Measurements from ENCODE around the gene BATF.

The BATF gene

GRCh38 chr14:75577090-75577489 lies 54.8 kb downstream of the BATF start:
- H3K27me3 ChIP-seq (ENCODE audit: insufficient read depth, poor library complexity, severe bottlenecking) = no peaks in the 10 kb centered on the region
- TF ChIP-seq, protein P1, sequence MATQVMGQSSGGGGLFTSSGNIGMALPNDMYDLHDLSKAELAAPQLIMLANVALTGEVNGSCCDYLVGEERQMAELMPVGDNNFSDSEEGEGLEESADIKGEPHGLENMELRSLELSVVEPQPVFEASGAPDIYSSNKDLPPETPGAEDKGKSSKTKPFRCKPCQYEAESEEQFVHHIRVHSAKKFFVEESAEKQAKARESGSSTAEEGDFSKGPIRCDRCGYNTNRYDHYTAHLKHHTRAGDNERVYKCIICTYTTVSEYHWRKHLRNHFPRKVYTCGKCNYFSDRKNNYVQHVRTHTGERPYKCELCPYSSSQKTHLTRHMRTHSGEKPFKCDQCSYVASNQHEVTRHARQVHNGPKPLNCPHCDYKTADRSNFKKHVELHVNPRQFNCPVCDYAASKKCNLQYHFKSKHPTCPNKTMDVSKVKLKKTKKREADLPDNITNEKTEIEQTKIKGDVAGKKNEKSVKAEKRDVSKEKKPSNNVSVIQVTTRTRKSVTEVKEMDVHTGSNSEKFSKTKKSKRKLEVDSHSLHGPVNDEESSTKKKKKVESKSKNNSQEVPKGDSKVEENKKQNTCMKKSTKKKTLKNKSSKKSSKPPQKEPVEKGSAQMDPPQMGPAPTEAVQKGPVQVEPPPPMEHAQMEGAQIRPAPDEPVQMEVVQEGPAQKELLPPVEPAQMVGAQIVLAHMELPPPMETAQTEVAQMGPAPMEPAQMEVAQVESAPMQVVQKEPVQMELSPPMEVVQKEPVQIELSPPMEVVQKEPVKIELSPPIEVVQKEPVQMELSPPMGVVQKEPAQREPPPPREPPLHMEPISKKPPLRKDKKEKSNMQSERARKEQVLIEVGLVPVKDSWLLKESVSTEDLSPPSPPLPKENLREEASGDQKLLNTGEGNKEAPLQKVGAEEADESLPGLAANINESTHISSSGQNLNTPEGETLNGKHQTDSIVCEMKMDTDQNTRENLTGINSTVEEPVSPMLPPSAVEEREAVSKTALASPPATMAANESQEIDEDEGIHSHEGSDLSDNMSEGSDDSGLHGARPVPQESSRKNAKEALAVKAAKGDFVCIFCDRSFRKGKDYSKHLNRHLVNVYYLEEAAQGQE (IDR thresholded peaks at IDR 0.05; ENCODE audit: insufficient replicate concordance, low read depth) = no peak
- TF ChIP-seq POLR2AphosphoS5 (IDR thresholded peaks at IDR 0.05; ENCODE audit: low read depth) (no peak), GABPA (IDR thresholded peaks at IDR 0.05; ENCODE audit: low read depth) (no peak), CTCF (IDR thresholded peaks at IDR 0.05; ENCODE audit: insufficient read depth, low read length) (no peak), SPI1 (IDR thresholded peaks at IDR 0.05; ENCODE audit: borderline replicate concordance, low read depth) (no peak)
- no peak overlapping the region for H3K27ac ChIP-seq (replicated peaks)
- no peak overlapping the region for H3K4me3 ChIP-seq (replicated peaks; ENCODE audit: insufficient read depth, low read length)
- no peak for DNase-seq (ENCODE audit: low read depth in 1 of 2, low spot score in 1 of 2)

DNA sequence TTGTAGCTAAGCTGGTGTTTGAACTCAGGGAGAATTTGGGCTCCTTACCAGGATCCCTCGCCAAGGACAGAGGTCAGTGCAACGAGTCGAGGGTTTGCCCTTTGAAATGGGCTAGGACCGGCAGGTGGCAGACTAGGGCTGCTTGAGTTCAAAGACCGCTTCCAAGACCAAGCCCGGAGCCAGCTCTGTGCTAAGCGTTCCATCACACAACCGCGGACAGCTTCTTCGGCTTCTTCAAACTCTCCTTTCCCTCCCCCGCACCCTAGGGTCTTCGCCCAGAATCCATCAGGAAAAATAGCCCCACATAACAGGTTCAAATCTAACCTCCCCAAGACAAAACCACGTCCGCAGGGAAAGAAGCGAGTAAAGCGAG lies 55.4 kb downstream of the BATF start:
- TF ChIP-seq GABPA (IDR thresholded peaks at IDR 0.05; ENCODE audit: low read depth) (no peak), CTCF (IDR thresholded peaks at IDR 0.05; ENCODE audit: insufficient read depth, low read length) (peak; percentile 41), SPI1 (IDR thresholded peaks at IDR 0.05; ENCODE audit: borderline replicate concordance, low read depth) (no peak), POLR2AphosphoS5 (IDR thresholded peaks at IDR 0.05; ENCODE audit: low read depth) (no peak)
- TF ChIP-seq, protein P1 (IDR thresholded peaks at IDR 0.05; ENCODE audit: insufficient replicate concordance, low read depth) = no peak
- H3K27ac ChIP-seq (replicated peaks) = no peak overlapping the region
- H3K4me3 ChIP-seq (replicated peaks; ENCODE audit: insufficient read depth, low read length) = peak overlapping the region; percentile 55
- DNase-seq (ENCODE audit: low read depth in 1 of 2, low spot score in 1 of 2) = peak; percentile 52 to 76
- no peaks in the 10 kb centered on the region for H3K27me3 ChIP-seq (ENCODE audit: insufficient read depth, poor library complexity, severe bottlenecking)

- no peak for TF ChIP-seq GABPA (IDR thresholded peaks at IDR 0.05; ENCODE audit: low read depth)
- TF ChIP-seq CTCF (IDR thresholded peaks at IDR 0.05; ENCODE audit: insufficient read depth, low read length) = no peak
- TF ChIP-seq POLR2AphosphoS5 (IDR thresholded peaks at IDR 0.05; ENCODE audit: low read depth) = no peak
- no peak for TF ChIP-seq SPI1 (IDR thresholded peaks at IDR 0.05; ENCODE audit: borderline replicate concordance, low read depth)
- TF ChIP-seq, protein P1 (IDR thresholded peaks at IDR 0.05; ENCODE audit: insufficient replicate concordance, low read depth) = no peak
- H3K4me3 ChIP-seq (replicated peaks; ENCODE audit: insufficient read depth, low read length) = peak within 1 kb of the TSS; percentile 55
- DNase-seq (ENCODE audit: low read depth in 1 of 2, low spot score in 1 of 2) = peak in 1 of 2 experiments; percentile 37
- no peak within 1 kb of the TSS for H3K27ac ChIP-seq (replicated peaks)
- no peaks in the 10 kb centered on the region for H3K27me3 ChIP-seq (ENCODE audit: insufficient read depth, poor library complexity, severe bottlenecking)
Observed at GRCh38 chr14:75578102-75578785, 56.0 kb downstream of the BATF start, which contains the start of gene FLVCR2. Gene FLVCR2, plus strand, starts transcription at chr14:75578620. Its CDS starts 353 bp downstream, at chr14:75578973.

All from HL-60 (cell line).